H1 (cell line): Measurements from ENCODE around the gene SLC30A2. TPM values are rescaled to one million over a fixed set of nuclear protein-coding genes. Genes with fewer than 3 reads are reported as not detected.

Experiments used
- BACH1 ChIP-seq: IDR thresholded peaks from 2 replicates; pipeline ENCODE4 v1.6.1; 2012; ENCODE audit warnings: low read length, improper control_type of control experiment
- CEBPB ChIP-seq: IDR thresholded peaks from 2 replicates; pipeline ENCODE4 v1.6.1; 2012; ENCODE audit warnings: low read depth, low read length
- E2F6 ChIP-seq: IDR thresholded peaks from 2 replicates; pipeline ENCODE4 v1.6.1; 2012; ENCODE audit warnings: inconsistent platforms
- EGR1 ChIP-seq: IDR thresholded peaks from 2 replicates; pipeline ENCODE4 v1.6.1; 2011; ENCODE audit warnings: low read depth, low read length, borderline replicate concordance
- GTF2F1 ChIP-seq: IDR thresholded peaks from 2 replicates; pipeline ENCODE4 v1.6.1; 2012; ENCODE audit warnings: low read depth, low read length, improper control_type of control experiment, borderline replicate concordance
- KDM4A ChIP-seq: IDR thresholded peaks from one replicate; pipeline ENCODE4 v1.7.1; 2012; ENCODE audit warnings: low read depth, mild to moderate bottlenecking, moderate library complexity, low read length, inconsistent platforms; ENCODE audit not compliant: severe bottlenecking
- RNF2 ChIP-seq: fragments of 200-900, 300-1000 bp; sonication (generic); IDR thresholded peaks from 2 replicates; pipeline ENCODE4 v1.7.1; 2016; ENCODE audit warnings: borderline replicate concordance, low read depth, mild to moderate bottlenecking, antibody characterized with exemption, low read length; ENCODE audit not compliant: poor library complexity, severe bottlenecking; ENCODE audit errors: missing control alignments
- SAP30 ChIP-seq: fragments of 300-600 bp; sonication (generic); IDR thresholded peaks from 2 replicates; pipeline ENCODE4 v1.7.1; 2012; ENCODE audit warnings: low read length, moderate library complexity, mild to moderate bottlenecking, inconsistent platforms; ENCODE audit not compliant: insufficient read depth, insufficient replicate concordance
- TAF7 ChIP-seq: optimal IDR thresholded peaks from 2 replicates; pipeline ENCODE3; 2011; ENCODE audit warnings: low read depth, mild to moderate bottlenecking, inconsistent platforms, low read length, moderate library complexity, borderline replicate concordance
- ZNF274 ChIP-seq: IDR thresholded peaks from 2 replicates; pipeline ENCODE4 v1.7.0; 2012; ENCODE audit warnings: low read length, borderline replicate concordance; ENCODE audit errors: extremely low read depth
- polyA plus RNA-seq, 7 experiments: library from polyadenylated mRNA; depleted of rRNA in 3 of 7; stranded (reverse) in 5 of 7; unstranded in 2 of 7; fragments of >200 nt in 5 of 7; fragments of 200-250 nt in 2 of 7; gene quantifications; 1 replicate in 5 of 7; 2 replicates in 1 of 7; 4 replicates in 1 of 7; pipeline versions ENCODE4 v1.2.1 to v1.2.3, GENCODE V29; 2011 to 2013; ENCODE audit warnings: missing spikeins in 2 of 7, mixed read lengths in 2 of 7
- total RNA-seq: library from RNA; stranded (reverse); fragmentation: NEBNext Ultra II Directional; extraction: Animal tissue kit (Norgen Biotek cat#: 25700); gene quantifications from 2 replicates; pipeline ENCODE4 v1.2.1, GENCODE V29; 2021

Gene SLC30A2
- total and polyA plus RNA-seq, 2 of the 8 experiments (the other 6 are each of a cell fraction or from before 2014, with no cell fraction given): 0.19 to 0.76 TPM

GRCh38 chr1:26035203-26035958 lies 10.5 kb downstream of the SLC30A2 start (continued):
- peak; percentile 95 for TF ChIP-seq KDM4A
- no peak for TF ChIP-seq EGR1
- no peak for TF ChIP-seq BACH1
- no peak for TF ChIP-seq ZNF274
- no peak for TF ChIP-seq RNF2
- TF ChIP-seq CEBPB: 0 out of 2 replicates have a peak, but pooled peaks have one; percentile 7
- TF ChIP-seq E2F6: peak; percentile 78
- TF ChIP-seq SAP30: no peak
- no peak for TF ChIP-seq TAF7
- no peak for TF ChIP-seq GTF2F1
